ENCODE data around the gene RFX7.

- no peak for TF ChIP-seq CTCF (IDR thresholded peaks at IDR 0.05)
- TF ChIP-seq POLR2A (IDR thresholded peaks at IDR 0.05): no peak
Measured at GRCh38 chr15:56252386-56252785, 8.7 kb upstream of the RFX7 start.
